NCI-H146 (cell line): Measurements from ENCODE around the gene ITGB8.
A peak's percentile ranks its signal among the peaks of the same experiment; 100 is the strongest.

Experiments
- DNase-seq: peaks from one replicate; lab custom pipeline; 2025; lab: John Stamatoyannopoulos, UW

The ITGB8 gene

DNA sequence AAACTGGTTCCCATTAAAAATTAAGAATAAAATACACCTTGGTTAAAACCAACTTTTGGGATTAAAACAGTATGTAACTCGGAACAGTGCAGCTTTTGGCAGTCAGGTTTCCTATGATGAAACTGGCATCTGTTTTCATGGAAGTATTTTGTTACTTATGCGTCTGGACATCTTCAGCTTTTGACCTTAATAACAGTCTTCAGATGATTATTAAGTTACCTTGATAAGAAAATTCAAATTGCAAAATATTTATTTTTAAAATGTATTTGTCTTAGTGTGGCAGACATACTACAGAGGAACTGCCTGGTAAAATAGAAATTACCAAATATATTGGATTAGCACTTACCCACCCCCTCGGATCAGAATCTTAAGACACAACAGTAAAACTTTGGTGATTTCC is 100.0 kb downstream of the ITGB8 start:
- DNase-seq, result no peak

DNA sequence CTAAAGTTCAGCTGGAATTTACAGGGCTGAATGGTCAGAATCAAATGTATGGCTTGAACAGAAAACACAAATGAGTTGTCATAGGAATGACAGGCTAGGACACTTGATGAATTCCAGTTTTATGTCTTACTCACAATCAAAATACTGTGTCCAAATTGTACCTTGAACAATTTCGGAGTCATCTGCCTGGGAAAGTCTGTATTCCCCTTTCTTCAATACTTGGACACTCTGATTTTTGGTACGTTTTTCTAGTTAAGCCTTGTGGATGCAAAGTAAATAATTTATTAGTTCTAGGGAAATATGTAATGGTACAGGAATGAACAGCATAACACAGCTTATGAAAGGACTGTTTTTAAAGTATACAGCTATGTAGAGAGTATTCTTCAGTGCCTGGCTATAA is 100.4 kb downstream of the ITGB8 start:
- DNase-seq, result no peak

DNA sequence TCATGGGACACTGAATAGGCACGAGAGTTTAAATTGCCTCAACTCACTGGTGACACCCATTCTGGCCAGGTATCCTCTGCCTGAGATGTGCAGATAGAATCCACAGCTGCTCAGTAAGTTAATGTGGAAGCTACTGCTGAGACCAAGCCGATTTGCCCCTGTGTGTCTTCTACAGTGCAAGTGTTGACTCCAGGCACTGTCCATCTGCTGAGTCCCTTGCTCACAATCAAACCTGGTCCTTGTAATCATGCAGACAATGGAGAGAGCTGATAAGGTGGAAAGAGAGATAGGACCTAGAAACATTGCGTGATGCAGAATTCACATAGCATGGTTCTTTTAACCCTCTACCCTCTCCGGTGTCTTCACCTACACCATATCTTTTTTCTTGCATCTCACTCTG is 101.4 kb downstream of the ITGB8 start:
- DNase-seq, result peak; percentile 5

DNA sequence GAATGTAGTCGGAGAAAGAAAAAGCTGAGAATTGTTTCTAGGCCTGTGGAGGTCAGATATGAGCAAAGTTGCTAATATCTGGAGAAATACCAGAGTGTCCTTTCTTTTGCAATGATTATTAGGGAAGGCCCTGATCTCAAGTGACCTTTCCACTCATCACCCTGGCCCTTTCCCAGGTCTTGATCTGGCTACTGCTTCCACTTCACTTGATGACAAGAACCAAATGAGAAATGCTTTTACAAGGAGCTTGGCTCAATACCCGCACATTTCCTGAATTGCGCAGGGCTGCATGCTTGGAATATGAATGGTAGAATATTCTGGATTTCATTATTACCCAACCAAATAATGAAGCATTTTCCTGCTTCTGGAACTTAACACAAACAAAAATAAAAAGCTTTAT is 104.6 kb downstream of the ITGB8 start:
- DNase-seq, result no peak

DNA sequence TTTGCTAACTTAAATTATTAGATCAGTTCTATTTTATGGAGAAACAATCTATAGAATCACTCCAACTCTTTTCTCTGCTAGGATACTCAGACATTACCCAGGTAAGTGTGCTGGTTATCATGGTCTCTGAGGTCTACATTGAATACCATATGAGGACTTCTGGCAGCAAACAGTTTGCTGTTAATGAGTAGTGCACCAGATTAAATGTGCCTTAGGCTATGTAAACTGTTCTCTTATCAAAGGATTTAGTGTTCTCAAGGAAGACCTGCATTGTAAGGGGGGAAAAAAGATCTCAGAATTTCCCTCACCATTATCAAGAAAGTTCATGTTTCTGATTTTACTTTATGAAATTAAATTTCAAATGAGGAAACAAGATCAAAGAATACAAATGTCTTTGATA is 107.5 kb downstream of the ITGB8 start:
- DNase-seq, result no peak

DNA sequence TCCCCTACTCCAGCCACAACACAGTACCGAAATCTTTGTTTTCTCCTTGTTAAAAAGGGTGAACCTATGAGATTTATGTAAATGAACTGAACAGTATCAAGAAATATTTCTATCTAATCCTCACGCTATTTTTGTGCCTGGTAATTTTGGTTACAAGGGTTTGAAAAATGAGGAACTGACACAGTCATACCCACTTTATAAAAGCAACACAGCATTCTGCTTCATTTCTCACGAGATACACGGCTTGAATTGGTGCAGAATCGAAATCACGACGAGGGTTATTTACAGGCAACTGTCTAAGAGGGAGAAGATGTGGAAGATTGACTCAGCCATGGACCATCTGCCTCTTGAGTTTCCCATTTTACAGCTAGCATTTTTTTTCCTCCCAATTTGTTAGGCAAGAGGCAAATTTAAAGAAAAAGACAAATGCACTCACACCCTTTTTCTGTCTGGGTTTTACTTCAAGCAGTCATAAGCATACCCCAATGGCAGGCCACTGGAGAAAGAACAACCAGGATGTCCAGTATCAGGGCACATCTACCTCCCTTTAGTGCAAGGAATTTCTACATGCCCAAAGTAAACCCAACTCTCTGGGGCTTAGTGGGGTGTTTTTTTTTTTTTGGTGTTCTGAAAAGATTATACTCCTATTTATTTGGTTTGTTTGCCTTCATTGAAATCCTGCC is 108.1 kb downstream of the ITGB8 start:
- DNase-seq, result no peak

DNA sequence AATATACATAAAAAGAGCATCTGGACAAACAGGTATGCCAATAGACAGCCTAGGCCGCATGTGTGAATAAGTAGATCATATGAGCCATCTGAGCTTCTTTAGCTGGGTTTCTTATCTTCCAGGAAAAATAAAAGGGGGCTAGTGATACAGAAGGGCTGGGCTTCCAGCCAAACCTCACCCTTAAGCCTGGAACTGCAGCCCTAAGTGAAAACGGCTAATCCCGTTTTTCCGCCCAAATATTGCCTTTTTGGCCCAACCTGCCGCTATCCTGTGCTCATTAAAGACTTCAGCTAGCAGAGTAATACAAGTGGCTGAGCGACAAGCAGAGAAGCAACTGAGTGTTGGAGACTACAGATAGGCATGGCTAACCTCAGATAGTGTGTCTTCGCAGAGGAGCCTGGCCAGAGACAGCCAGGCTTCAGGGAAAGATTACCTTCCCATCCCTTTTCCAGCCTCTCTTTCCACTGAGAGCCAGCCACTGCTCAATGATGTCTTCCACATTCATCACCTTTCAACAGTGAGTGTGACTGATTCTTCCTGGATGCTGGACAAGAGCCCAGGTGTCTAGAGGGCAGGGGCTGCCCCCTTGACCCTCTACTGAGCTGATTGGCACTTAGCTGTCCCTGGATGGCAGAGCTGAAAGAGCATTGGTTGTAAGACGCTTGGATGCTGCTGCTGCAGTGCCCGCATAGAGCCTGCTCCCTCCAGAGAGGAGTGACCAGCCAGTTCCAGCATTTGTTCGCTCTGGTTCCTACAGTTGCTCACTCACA is 108.9 kb downstream of the ITGB8 start:
- DNase-seq, result no peak

DNA sequence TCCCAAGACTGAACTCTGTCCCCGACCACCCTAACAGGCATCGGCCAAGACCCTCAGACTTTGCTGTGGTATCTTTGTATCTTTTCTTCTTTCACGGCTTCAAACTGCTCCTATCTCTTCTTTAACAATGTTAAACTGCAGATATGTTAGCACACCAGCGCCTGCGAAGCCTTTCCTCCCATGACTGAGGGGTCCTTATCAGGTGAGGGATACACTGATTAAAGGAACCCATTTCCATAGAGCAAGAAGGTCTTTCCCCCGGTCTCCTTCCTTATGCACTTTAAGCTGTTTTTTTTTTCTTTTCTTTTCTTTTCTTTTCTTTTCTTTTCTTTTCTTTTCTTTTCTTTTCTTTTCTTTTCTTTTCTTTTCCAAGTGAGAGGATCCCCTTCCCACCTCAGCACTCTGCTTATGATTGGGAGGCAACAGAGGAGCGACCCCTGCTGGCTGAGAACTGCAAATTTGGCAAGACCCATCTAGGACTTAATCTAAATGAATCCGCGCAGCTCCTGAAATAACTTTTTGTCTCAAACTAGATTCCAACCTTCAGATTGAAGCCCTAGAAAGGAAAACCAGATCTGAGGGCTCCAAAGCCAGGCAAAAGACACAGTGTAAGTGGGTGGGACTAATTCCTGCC is 109.9 kb downstream of the ITGB8 start:
- DNase-seq, result peak; percentile 15

DNA sequence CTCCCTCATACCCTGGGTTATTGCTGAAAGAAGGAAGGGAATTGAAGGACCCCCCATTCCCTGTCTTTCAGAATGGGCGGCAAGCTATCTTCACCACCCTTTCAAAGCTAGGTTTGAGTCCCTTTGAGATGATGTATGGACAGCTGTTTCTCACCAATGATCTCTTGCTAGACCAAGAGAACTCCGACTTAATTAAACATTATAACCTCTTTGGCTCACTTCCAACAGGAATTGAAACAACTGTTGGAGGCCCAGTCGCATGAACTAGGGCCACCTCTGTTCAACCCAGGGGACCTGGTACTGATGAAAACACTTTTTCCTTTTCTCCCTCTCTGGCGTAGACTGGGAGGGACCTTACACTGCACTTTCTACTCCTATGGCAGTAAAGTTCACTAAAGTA is 110.6 kb downstream of the ITGB8 start:
- no peak for DNase-seq

DNA sequence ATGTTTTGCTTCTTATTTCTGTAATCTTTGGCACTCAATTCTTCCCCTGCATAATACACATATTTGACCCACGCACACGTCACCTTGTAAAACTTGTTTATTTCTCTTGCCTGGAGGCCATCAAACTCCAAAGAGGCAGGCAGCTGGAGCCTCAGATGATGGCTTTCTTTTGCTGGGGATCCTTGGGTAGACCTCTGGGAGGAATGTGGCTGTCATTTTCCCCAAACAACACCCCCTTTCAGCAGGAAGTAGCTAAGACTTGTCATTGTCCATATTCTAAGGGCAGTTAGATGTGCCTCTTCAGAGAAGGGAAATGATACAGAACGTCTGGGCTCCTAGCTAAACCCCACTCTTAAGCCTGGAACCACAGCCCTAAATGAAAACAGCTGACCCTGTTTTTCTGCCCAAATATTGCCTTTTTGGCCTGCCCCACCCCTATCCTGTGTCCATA is 111.3 kb downstream of the ITGB8 start:
- no peak for DNase-seq

DNA sequence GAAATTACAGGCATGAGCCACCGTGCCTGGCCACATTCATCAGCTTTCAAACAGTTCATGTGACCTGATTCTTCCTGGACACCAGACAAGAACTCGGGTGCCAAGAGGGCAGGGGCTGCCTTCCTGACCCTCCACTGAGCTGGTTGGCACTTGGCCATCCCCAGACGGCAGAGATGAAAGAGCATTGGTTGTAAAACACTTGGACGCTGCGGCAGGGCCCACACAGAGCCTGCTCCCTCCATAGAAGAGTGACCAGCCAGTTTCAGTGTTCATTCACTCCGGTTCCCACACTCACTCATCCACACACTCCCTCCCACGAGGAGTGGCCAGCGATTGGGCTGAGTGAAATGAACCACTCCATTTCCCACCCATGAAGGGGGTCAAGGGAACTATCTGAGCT is 112.3 kb downstream of the ITGB8 start:
- no peak for DNase-seq

DNA sequence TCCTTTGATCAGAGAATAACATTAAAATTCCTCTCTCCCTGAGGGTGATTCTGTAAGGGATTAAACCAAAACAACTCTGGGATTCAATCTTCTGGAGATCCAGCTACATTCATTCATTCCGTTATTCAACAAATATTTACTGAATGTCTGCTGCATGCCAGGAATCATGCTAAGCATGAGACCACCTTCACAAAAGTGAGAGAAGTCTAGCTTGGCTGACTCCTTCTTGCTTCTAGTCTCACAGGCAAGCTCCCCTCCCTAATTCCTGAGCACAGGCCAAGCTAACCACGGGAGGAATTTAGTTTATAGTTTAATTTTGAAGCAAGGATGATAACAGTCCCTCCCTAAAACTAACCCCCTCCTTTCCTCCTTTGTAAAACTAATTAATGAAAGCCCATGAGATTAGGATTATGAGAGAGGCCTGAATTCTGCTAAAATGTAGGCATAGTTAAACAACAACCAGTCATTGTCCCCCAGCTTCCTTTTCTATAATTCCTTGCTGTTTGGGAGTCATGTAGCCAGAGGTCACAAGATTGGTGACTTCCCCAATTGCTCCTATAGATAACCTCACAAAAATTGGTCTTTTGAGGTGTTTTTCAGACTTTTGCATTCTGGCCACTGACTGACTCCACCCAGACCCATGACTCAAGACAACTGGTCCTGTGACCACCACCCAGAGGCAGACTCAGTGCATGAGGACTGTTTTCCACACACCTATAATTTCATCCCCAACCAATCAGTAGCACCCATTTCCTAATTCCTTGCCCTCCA is 113.5 kb downstream of the ITGB8 start:
- no peak for DNase-seq

DNA sequence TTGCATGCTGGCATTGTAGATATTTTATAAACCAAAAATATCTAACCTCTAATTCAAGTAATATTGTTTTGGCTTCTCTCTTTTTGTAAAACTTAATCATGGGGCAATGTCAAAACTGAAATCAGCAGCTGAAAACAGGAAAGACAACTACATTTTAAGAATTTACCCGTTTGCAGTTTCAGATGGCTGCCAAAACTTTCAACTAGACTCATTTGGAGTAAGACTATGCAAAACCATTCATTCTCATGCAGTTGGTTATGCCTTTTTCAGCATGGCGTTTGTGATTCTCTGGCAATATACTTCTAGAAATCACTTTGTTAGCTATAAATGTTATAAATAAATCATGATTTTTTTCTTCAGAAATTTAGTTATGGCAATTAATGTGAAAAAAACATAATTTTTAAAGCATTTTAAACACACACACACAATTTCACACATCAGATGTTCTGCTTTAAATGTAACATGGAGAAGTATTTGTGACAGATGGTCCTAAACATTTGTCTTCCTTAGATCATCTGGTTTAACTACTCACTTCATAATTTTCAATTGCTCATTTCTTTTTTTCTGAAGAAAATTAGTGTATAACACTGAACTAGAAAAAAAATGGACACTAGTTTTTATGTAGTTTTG is 116.4 kb downstream of the ITGB8 start:
- no peak for DNase-seq

DNA sequence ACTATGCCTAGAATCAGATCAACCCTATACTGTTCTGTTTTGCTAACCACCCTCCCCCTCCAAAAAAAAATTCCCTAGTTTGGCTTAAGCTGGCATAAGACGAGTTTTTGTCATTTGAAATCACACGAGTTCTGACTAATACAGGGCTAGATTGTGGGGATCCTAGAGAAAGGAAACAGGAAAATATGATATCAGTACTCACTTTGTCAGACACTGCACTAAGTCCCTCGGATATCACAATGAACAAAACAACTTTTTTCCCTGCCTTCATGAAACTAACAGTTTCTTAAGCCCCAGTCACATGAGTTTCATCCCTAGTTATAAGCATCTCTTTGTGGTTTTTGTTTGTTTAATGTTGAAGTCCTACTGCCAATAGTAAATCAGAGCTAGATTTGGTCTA is 118.5 kb downstream of the ITGB8 start:
- no peak for DNase-seq

DNA sequence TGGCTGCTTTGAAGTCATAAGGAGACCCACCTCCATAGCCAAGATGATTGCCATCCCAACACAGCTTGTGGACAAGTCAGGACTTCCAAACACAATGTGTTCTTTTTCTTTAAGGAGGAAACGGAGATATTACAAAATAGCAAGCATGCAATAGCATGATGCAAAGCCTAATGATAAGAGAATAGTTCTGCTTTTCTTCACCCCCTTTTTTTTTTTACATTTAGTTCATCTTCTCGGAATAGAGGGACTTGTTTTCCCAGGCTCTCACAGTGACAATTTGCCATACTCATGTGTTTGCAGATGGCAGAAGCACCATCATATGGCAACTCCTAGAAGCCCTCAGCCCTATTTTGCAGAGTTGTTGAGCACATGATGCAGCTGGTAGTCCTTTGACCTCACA is 119.8 kb downstream of the ITGB8 start:
- no peak for DNase-seq

DNA sequence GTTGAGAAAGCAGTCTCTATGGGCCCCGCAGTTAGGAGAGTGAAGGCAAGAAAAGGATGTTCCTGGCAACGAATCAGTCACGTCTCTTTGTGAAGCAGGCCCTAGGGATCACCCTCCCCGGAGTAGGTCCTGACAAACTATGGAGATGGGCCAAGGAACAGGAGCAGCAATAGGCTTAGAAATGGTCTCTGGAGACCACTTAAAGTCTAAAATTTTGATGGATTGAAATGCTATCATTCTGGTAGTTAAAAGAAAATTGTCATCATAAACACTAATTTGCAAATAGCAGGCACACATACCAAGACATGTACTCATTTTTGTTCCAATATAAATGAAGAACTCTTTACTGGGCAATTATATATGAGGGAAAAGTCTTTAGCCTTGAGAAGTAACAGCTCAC is 123.5 kb downstream of the ITGB8 start:
- no peak for DNase-seq

DNA sequence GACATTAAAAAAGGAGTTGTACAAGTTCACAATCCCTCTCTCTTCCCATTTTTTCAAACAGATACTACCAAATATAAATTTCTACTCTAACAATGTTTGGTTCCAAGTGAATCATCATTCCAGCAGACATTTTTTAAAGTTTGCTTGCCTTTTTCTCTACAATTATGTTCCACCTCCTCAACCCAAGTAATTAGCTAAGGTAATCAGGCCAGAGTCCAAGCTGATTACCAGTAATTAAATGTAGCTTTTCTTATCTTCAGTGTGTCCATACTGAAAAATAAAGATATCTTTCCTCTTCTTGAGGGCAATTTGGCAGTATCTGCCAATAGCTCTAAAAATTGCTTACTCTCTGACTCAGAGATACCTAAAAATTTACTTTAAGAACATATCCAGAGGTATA is 126.0 kb downstream of the ITGB8 start:
- DNase-seq, result no peak

DNA sequence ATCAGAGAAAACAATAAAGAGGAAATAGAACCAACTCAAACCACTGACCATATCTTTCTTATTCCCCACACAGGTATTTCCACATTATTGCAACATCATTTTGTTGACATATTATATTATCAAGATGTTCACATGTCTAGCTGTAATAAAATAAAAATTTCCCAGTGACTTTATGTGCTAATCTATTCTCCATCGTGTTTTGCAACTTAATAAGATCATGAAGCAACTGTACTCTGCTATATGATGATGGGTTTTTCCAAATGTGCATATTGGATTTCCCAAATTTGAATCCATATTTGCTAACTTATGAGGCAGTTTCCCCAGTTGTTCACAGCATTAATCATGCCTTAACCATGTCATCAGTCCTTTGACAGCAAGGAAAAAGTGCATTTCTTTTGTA is 127.8 kb downstream of the ITGB8 start:
- DNase-seq, result no peak

DNA sequence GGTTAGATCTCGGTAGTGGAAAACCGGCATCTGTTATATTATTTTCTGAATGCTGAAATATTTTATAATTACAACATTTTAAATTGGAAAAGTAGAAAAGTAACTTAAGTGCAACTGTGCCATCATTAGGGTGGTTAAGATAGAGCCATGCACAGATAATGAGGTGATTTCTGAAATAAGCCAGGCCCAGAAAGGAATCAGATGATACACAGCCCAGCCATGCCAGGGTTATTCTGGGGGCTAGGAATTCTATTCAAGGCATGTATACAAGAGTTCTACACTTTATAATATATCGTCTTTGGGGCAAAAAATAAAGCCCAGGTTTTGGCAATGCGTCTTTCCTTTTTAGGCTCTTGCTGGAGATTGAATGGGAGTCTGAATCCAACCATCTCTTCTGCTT is 128.7 kb downstream of the ITGB8 start:
- no peak for DNase-seq

DNA sequence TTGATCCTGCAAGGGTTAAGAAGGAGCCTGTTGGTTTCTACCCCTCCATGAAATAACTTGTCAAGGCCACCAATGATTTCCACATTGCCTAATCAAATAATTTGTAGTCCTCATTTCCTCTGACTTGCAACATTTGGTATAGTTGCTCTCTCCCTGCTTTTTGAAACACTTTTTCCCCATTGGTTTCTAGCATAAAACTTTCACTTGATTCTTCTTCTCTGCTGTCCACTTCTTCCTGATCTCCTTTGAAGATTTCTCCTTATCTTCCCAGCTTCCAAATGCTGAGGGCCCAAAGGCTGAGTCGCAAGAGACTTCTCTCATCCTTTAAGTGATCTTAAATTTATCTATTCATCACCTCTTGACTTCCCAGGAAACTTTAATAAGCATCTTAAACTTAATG is 134.2 kb downstream of the ITGB8 start:
- DNase-seq, result no peak
